GM19395 (cell line): ENCODE results near the gene GTPBP4.
"Not testable (repeated sequence)": the region's sequence is repeated elsewhere in the genome, so short reads cannot be mapped to it uniquely, and the experiment has no call there.

Source experiments
- ATAC-seq: cut with Tn5 transposase; IDR thresholded peaks from one replicate; pipeline ENCODE4 v1.9.1; 2021; ENCODE audit warnings: mild to moderate bottlenecking, moderate library complexity; ENCODE audit not compliant: unreplicated experiment

Gene GTPBP4

GRCh38 chr10:1054684-1055083 is 66.5 kb downstream of the GTPBP4 start:
- no peak for ATAC-seq

DNA sequence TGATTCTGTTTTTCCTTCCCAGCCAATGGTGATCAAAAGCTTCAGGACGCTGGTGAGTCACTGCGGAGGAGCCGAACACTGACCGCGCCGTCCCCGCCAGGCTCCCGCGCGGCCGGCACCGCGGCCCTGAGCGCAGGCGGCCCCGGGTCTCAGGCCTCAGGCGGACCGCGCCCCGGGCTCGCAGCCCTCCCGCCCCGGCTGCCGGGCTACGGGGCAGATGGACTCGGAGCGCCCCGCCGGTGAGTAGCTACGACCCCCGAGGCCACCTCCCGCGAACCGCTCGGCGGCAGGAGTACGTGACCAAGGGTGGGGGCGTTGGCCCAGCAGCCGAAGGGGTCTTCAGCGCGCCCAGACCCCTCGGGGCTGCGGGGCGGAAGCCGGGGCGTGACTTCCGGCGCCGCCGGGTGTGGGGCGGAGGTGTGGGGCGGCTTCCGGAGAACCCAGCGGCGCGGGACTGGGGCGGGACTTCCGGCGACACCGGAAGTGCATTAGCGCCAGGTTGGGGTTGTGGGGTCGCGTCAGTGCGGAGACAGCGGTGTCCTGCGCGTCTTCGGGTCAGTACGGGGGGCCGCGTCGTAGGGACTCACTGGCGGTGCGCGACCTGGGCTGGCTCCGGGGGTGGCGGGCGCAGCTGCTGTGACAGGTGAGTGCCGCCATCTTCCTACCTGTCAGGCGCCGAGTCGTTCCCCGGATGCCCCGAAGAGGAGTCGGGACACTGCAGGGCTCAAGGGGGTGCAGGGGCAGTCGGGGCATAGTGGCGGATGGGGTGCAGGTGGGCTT is 68.3 kb downstream of the GTPBP4 start, which contains the start of gene WDR37:
TSS of gene WDR37 (plus strand) at position 60 of the 780 bp plus-strand sequence. CDS start 15,771 bp downstream, outside the sequence.
- peak; percentile 91 for ATAC-seq

- ATAC-seq = peak; percentile 21
Measured at GRCh38 chr10:1057106-1057657, 68.9 kb downstream of the GTPBP4 start.

DNA sequence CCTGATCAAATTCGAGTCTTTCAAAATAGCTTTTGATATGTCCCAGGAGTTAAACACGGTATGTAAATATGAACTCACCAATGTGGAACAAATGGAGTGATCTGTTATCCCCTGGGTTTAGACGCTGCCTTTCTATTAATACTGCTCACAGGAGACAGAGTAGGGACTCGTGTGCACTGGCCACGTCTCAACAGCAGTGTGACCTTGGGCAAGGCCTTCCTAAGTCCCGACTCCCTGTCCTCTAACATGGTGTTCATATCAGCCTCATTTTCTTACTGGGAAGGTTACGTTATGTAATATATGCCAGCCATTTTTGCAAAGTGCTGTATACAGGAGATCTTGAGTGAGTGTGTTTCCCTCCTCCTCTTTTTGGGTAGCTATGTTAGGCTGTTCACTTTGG is 69.8 kb downstream of the GTPBP4 start:
- ATAC-seq = no peak

DNA sequence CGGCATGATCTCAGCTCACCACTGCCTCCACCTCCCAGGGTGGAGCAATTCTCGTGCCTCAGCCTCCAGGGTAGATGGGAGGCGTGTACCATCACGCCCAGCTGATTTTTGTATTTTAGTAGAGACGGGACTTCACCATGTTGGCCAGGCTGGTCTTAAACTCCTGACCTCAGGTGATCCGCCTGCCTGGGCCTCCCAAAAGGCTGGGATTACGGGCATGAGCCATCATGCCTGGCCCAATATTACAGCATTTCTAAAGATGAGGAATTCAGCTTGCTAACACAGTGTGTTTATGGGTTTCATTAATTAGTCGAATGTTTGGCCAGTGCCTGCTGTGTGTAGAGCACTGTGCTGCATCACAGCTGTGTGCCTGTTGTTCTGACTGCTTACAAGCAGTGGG is 71.7 kb downstream of the GTPBP4 start:
- no peak for ATAC-seq

- ATAC-seq = no peak
Measured at GRCh38 chr10:1061930-1062774, 73.9 kb downstream of the GTPBP4 start.

GRCh38 chr10:1063232-1063865 is 75.1 kb downstream of the GTPBP4 start:
- no peak for ATAC-seq

GRCh38 chr10:1064964-1065247 is 76.7 kb downstream of the GTPBP4 start:
- no peak for ATAC-seq

GRCh38 chr10:1066734-1067133 is 78.5 kb downstream of the GTPBP4 start:
- ATAC-seq = not testable (repeated sequence)

GRCh38 chr10:1068380-1069361 is 80.4 kb downstream of the GTPBP4 start:
- ATAC-seq = no peak
